Liver (tissue), 9 donors: ENCODE measurements around the gene PKD2. TPM values are rescaled to one million over a fixed set of nuclear protein-coding genes. Genes with fewer than 3 reads are reported as not detected.

ENCODE experiments used
- DNase-seq: peaks from one replicate; pipeline ENCODE4 v3.0.0-alpha.2; 2017; ENCODE audit warnings: low spot score
- H3K27ac ChIP-seq, 2 donors: one replicate each; pipeline ENCODE4 v1.7.0; 2013; ENCODE audit warnings: inconsistent platforms in 2 of 2, low read length in 2 of 2, control low read depth in 1 of 2, low read depth in 1 of 2, mild to moderate bottlenecking in 1 of 2
- H3K27me3 ChIP-seq, 4 donors: one replicate each; pipeline versions ENCODE4 v1.6.1 to v1.7.0; 2013; ENCODE audit warnings: low read length in 3 of 4, inconsistent platforms in 1 of 4, mild to moderate bottlenecking in 1 of 4, moderate library complexity in 1 of 4; ENCODE audit not compliant: control insufficient read depth in 4 of 4, insufficient read depth in 4 of 4
- H3K36me3 ChIP-seq, 4 donors: one replicate each; pipeline versions ENCODE4 v1.6.1 to v1.7.0; 2013; ENCODE audit warnings: low read length in 3 of 4, mild to moderate bottlenecking in 3 of 4, low read depth in 1 of 4, moderate library complexity in 1 of 4; ENCODE audit not compliant: control insufficient read depth in 4 of 4, insufficient read depth in 3 of 4
- H3K4me1 ChIP-seq, 4 donors: one replicate each; pipeline versions ENCODE4 v1.6.1 to v1.7.0; 2013; ENCODE audit warnings: low read length in 3 of 4, mild to moderate bottlenecking in 3 of 4, moderate library complexity in 1 of 4; ENCODE audit not compliant: control insufficient read depth in 4 of 4, insufficient read depth in 4 of 4
- H3K4me3 ChIP-seq, 3 donors: one replicate each; pipeline versions ENCODE4 v1.6.1 to v1.7.0; 2013; ENCODE audit warnings: low read length in 3 of 3, control low read depth in 1 of 3, low read depth in 1 of 3, mild to moderate bottlenecking in 1 of 3
- H3K9ac ChIP-seq, 2 donors: one replicate each; pipeline ENCODE4 v1.7.0; 2013; ENCODE audit warnings: low read length in 2 of 2, mild to moderate bottlenecking in 2 of 2, moderate library complexity in 2 of 2, control low read depth in 1 of 2, low read depth in 1 of 2
- H3K9me3 ChIP-seq, 4 donors: one replicate each; pipeline versions ENCODE4 v1.6.1 to v1.7.0; 2013; ENCODE audit warnings: low read length in 3 of 4; ENCODE audit not compliant: control insufficient read depth in 4 of 4
- CTCF ChIP-seq: fragments of 150-350 bp; IDR thresholded peaks from 2 replicates; pipeline ENCODE4 v1.5.1; 2017; ENCODE audit warnings: improper control_type of control experiment, low read depth, low read length; ENCODE audit not compliant: missing input control
- FOXA1 ChIP-seq: IDR thresholded peaks from 2 replicates; pipeline ENCODE4 v1.6.1; 2016; ENCODE audit warnings: antibody characterized with exemption
- FOXA2 ChIP-seq: IDR thresholded peaks from 2 replicates; pipeline ENCODE4 v1.6.1; 2016; ENCODE audit warnings: antibody characterized with exemption
- GABPA ChIP-seq, 2 donors: IDR thresholded peaks in 1 of 2; conservative IDR thresholded peaks in 1 of 2; 2 replicates each; pipeline ENCODE4 v1.6.1; 2016; ENCODE audit warnings: antibody characterized with exemption in 2 of 2, mild to moderate bottlenecking in 1 of 2, moderate library complexity in 1 of 2
- HNF4A ChIP-seq, 2 donors: conservative IDR thresholded peaks; 2 replicates each; pipeline ENCODE4 v1.6.1; 2016; ENCODE audit warnings: antibody characterized with exemption in 2 of 2, mild to moderate bottlenecking in 2 of 2
- HNF4G ChIP-seq: IDR thresholded peaks from 2 replicates; pipeline ENCODE4 v1.6.1; 2016; ENCODE audit warnings: antibody characterized with exemption
- JUND ChIP-seq, 2 donors: IDR thresholded peaks; 2 replicates each; pipeline ENCODE4 v1.6.1; 2016; ENCODE audit warnings: antibody characterized with exemption in 2 of 2
- NR2F2 ChIP-seq: IDR thresholded peaks from 2 replicates; pipeline ENCODE4 v1.6.1; 2016; ENCODE audit warnings: antibody characterized with exemption
- RAD21 ChIP-seq, 2 donors: IDR thresholded peaks; 2 replicates each; pipeline ENCODE4 v1.6.1; 2016; ENCODE audit warnings: antibody characterized with exemption in 2 of 2, mild to moderate bottlenecking in 2 of 2
- SP1 ChIP-seq: IDR thresholded peaks from 2 replicates; pipeline ENCODE4 v1.6.1; 2018; ENCODE audit warnings: antibody characterized with exemption, mild to moderate bottlenecking
- TAF1 ChIP-seq: conservative IDR thresholded peaks from 2 replicates; pipeline ENCODE4 v1.6.1; 2016; ENCODE audit warnings: antibody characterized with exemption, mild to moderate bottlenecking
- YY1 ChIP-seq: IDR thresholded peaks from 2 replicates; pipeline ENCODE4 v1.6.1; 2016; ENCODE audit warnings: antibody characterized with exemption, mild to moderate bottlenecking
- WGBS: extraction: QIAGEN DNeasy Blood & Tissue Kit; methylation state at CpG from one replicate; pipeline ENCODE4 v1.1.7; 2013; 5-methylcytosine and 5-hydroxymethylcytosine counted together
- polyA plus RNA-seq, 2 donors: library from polyadenylated mRNA; stranded (reverse) in 1 of 2; unstranded in 1 of 2; fragments of 200-250 nt in 1 of 2; fragments of >200 nt in 1 of 2; fragmentation: Nextera tagmentation in 1 of 2; extraction: Ambion mirVana in 1 of 2; gene quantifications; one replicate each; pipeline versions ENCODE4 v1.2.1 to v1.2.3, GENCODE V29; 2013 to 2015
- total RNA-seq, 2 donors: library from RNA; depleted of rRNA; stranded (reverse); fragments of >200 nt; gene quantifications; one replicate each; pipeline ENCODE4 v1.2.3, GENCODE V29; 2014
- TF ChIP-seq, protein P1 (sequence below): IDR thresholded peaks from 2 replicates; pipeline ENCODE4 v1.6.1; 2016; ENCODE audit warnings: antibody characterized with exemption, mild to moderate bottlenecking
- TF ChIP-seq, protein P2 (sequence below): IDR thresholded peaks from 2 replicates; pipeline ENCODE4 v1.6.1; 2016; ENCODE audit warnings: antibody characterized with exemption
- TF ChIP-seq, protein P3 (sequence below): IDR thresholded peaks from 2 replicates; pipeline ENCODE4 v1.6.1; 2016; ENCODE audit warnings: antibody characterized with exemption
- donor health status: healthy.
- donor health status: healthy.
- donor health status: healthy.
- donor health status: healthy.
- donor health status: healthy.

PKD2 gene
- total and polyA plus RNA-seq, 4 donors = 1.5 to 11.4 (median 7.1) TPM

- Histone ChIP-seq H3K27me3 (no peaks in the 10 kb centered on the region), H3K4me3 (no peak overlapping the region), H3K9ac (no peak overlapping the region), H3K36me3 (no peaks in the 10 kb centered on the region), H3K4me1 (peaks cover 0 to 1% (median 0%) of the 10 kb centered on the region in 4 donors), H3K9me3 (no peaks in the 10 kb centered on the region), H3K27ac (no peak overlapping the region)
- DNase-seq = no peak
- TF ChIP-seq RAD21 (IDR thresholded peaks at IDR 0.05) = no peak
- no peak for TF ChIP-seq TAF1
- TF ChIP-seq NR2F2 = no peak
- TF ChIP-seq FOXA2 = no peak
- no peak for TF ChIP-seq SP1
- TF ChIP-seq HNF4A (conservative IDR thresholded peaks at IDR 0.05) = no peak
- TF ChIP-seq CTCF = no peak
- TF ChIP-seq YY1 = no peak
- TF ChIP-seq FOXA1 = no peak
- TF ChIP-seq, protein P1, sequence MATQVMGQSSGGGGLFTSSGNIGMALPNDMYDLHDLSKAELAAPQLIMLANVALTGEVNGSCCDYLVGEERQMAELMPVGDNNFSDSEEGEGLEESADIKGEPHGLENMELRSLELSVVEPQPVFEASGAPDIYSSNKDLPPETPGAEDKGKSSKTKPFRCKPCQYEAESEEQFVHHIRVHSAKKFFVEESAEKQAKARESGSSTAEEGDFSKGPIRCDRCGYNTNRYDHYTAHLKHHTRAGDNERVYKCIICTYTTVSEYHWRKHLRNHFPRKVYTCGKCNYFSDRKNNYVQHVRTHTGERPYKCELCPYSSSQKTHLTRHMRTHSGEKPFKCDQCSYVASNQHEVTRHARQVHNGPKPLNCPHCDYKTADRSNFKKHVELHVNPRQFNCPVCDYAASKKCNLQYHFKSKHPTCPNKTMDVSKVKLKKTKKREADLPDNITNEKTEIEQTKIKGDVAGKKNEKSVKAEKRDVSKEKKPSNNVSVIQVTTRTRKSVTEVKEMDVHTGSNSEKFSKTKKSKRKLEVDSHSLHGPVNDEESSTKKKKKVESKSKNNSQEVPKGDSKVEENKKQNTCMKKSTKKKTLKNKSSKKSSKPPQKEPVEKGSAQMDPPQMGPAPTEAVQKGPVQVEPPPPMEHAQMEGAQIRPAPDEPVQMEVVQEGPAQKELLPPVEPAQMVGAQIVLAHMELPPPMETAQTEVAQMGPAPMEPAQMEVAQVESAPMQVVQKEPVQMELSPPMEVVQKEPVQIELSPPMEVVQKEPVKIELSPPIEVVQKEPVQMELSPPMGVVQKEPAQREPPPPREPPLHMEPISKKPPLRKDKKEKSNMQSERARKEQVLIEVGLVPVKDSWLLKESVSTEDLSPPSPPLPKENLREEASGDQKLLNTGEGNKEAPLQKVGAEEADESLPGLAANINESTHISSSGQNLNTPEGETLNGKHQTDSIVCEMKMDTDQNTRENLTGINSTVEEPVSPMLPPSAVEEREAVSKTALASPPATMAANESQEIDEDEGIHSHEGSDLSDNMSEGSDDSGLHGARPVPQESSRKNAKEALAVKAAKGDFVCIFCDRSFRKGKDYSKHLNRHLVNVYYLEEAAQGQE = no peak
- WGBS = 66% methylated on average over 3 of the region's 3 CpGs
Observed at GRCh38 chr4:88001871-88002270, 5.6 kb upstream of the PKD2 start.

- Histone ChIP-seq H3K9me3 (no peaks in the 10 kb centered on the region), H3K27ac (no peak overlapping the region), H3K9ac (no peak overlapping the region), H3K4me1 (peaks cover 0 to 5% (median 2%) of the 10 kb centered on the region in 4 donors), H3K4me3 (no peak overlapping the region), H3K27me3 (no peaks in the 10 kb centered on the region), H3K36me3 (no peaks in the 10 kb centered on the region)
- 73% methylated on average over 4 of the region's 4 CpGs for WGBS
- no peak for DNase-seq
- TF ChIP-seq GABPA (IDR thresholded peaks at IDR 0.05 in 1 of 2, conservative IDR thresholded peaks at IDR 0.05 in 1 of 2) (no peak), FOXA1 (no peak), SP1 (no peak), RAD21 (IDR thresholded peaks at IDR 0.05) (no peak), JUND (IDR thresholded peaks at IDR 0.05) (no peak), NR2F2 (no peak), HNF4G (no peak)
- TF ChIP-seq, protein P2, sequence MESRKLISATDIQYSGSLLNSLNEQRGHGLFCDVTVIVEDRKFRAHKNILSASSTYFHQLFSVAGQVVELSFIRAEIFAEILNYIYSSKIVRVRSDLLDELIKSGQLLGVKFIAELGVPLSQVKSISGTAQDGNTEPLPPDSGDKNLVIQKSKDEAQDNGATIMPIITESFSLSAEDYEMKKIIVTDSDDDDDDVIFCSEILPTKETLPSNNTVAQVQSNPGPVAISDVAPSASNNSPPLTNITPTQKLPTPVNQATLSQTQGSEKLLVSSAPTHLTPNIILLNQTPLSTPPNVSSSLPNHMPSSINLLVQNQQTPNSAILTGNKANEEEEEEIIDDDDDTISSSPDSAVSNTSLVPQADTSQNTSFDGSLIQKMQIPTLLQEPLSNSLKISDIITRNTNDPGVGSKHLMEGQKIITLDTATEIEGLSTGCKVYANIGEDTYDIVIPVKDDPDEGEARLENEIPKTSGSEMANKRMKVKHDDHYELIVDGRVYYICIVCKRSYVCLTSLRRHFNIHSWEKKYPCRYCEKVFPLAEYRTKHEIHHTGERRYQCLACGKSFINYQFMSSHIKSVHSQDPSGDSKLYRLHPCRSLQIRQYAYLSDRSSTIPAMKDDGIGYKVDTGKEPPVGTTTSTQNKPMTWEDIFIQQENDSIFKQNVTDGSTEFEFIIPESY = no peak
- TF ChIP-seq, protein P3, sequence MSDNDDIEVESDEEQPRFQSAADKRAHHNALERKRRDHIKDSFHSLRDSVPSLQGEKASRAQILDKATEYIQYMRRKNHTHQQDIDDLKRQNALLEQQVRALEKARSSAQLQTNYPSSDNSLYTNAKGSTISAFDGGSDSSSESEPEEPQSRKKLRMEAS = no peak
Observed at GRCh38 chr4:88002786-88003185, 4.6 kb upstream of the PKD2 start.
